Astrocyte (in vitro differentiated cells and primary cell): Measurements from ENCODE around the gene COL15A1.

ENCODE experiments used
- CTCF ChIP-seq: IDR thresholded peaks from 2 replicates; pipeline ENCODE4 v1.5.1; 2011; ENCODE audit warnings: low read depth, mild to moderate bottlenecking, inconsistent platforms, low read length, moderate library complexity; ENCODE audit not compliant: insufficient read depth
- EZH2 ChIP-seq: IDR thresholded peaks from 2 replicates; pipeline ENCODE4 v1.6.1; 2012; ENCODE audit warnings: mild to moderate bottlenecking, low read length, inconsistent platforms; ENCODE audit not compliant: insufficient read depth

- TF ChIP-seq CTCF (no peak), EZH2 (no peak)
These were observed 127.8 kb downstream of the COL15A1 start for GRCh38 chr9:99071313-99072039.
